Left colon (tissue), 2 donors: ENCODE data around the gene LPAR4. TPM values are rescaled to one million over a fixed set of nuclear protein-coding genes. Genes with fewer than 3 reads are reported as not detected.

ENCODE experiments used
- total RNA-seq, 2 donors: library from RNA; stranded (reverse); fragmentation: NEBNext Ultra II Directional; extraction: Animal tissue kit (Norgen Biotek cat#: 25700); gene quantifications; one replicate each; pipeline ENCODE4 v1.2.1, GENCODE V29; 2021
- donor health status: DM: no; HTN: no; CAD: no.
- donor health status: DM: yes; HTN: yes; CAD: no.

LPAR4 gene
- total RNA-seq, 2 donors from 2014 or later = 0.27 to 0.50 TPM

Other genes starting within 250 kb of the LPAR4 start
- gene RTL3, start 88.4 kb upstream of the LPAR4 start, total RNA-seq = under 1 TPM in 1 of 2 donors, not detected in 1; 0.08 TPM
- gene P2RY10, start 197.7 kb downstream of the LPAR4 start, total RNA-seq = 1 to 10 TPM in 1 of 2 donors, under 1 TPM in 1; 0.85 to 2.1 TPM